Loucy (cell line): ENCODE results near the gene ZDHHC4.

Experiments used
- H2AFZ ChIP-seq: fragments of 200-600 bp; sonication (generic); 2 replicates; pipeline ENCODE4 v1.6.0; 2016; ENCODE audit warnings: antibody characterized with exemption, mild to moderate bottlenecking, low read length, moderate library complexity
- H3F3A ChIP-seq: fragments of 200-600 bp; 2 replicates; pipeline ENCODE4 v1.6.0; 2016; ENCODE audit warnings: antibody characterized with exemption, low read depth, mild to moderate bottlenecking
- H3K27me3 ChIP-seq: fragments of 200-600 bp; sonication (generic); 2 replicates; pipeline ENCODE4 v1.6.1; 2014; ENCODE audit warnings: low read length, mild to moderate bottlenecking; ENCODE audit not compliant: insufficient read depth, poor library complexity, severe bottlenecking
- H3K36me3 ChIP-seq: fragments of 200-600 bp; sonication (generic); 2 replicates; pipeline ENCODE4 v1.6.1; 2016; ENCODE audit warnings: low read length; ENCODE audit not compliant: insufficient read depth
- H3K4me1 ChIP-seq: fragments of 200-600 bp; sonication (generic); 2 replicates; pipeline ENCODE4 v1.5.1; 2014; ENCODE audit warnings: low read length, mild to moderate bottlenecking; ENCODE audit not compliant: insufficient read depth, poor library complexity, severe bottlenecking
- H3K4me2 ChIP-seq: fragments of 200-600 bp; sonication (generic); 2 replicates; pipeline ENCODE4 v1.6.0; 2014; ENCODE audit warnings: antibody characterized with exemption, low read length, low read depth, mild to moderate bottlenecking; ENCODE audit not compliant: poor library complexity, severe bottlenecking
- H3K4me3 ChIP-seq: fragments of 200-600 bp; sonication (generic); 2 replicates; pipeline ENCODE4 v1.5.1; 2014; ENCODE audit warnings: low read length, mild to moderate bottlenecking, mixed read lengths; ENCODE audit not compliant: poor library complexity, severe bottlenecking
- H3K79me2 ChIP-seq: fragments of 200-600 bp; sonication (generic); 2 replicates; pipeline ENCODE4 v1.6.1; 2014; ENCODE audit warnings: low read length; ENCODE audit not compliant: insufficient read depth
- H3K9ac ChIP-seq: fragments of 200-600 bp; sonication (generic); 2 replicates; pipeline ENCODE4 v1.6.0; 2014; ENCODE audit warnings: mild to moderate bottlenecking, low read depth, low read length, moderate library complexity; ENCODE audit not compliant: poor library complexity, severe bottlenecking
- H3K9me2 ChIP-seq: fragments of 200-600 bp; sonication (generic); replicated peaks from 2 replicates; pipeline ENCODE4 v1.6.1; 2016; ENCODE audit warnings: low read depth, low read length, mixed read lengths
- H3K9me3 ChIP-seq: fragments of 200-600 bp; sonication (generic); 2 replicates; pipeline ENCODE4 v1.6.1; 2014; ENCODE audit warnings: mild to moderate bottlenecking, antibody characterized with exemption, low read length, low read depth; ENCODE audit not compliant: insufficient read depth
- H4K20me1 ChIP-seq: fragments of 200-600 bp; sonication (generic); 2 replicates; pipeline ENCODE4 v1.6.0; 2014; ENCODE audit warnings: antibody characterized with exemption, low read length, mild to moderate bottlenecking; ENCODE audit not compliant: insufficient read depth, poor library complexity, severe bottlenecking
- CTCF ChIP-seq: fragments of 200-600 bp; sonication (generic); conservative IDR thresholded peaks from 2 replicates; pipeline ENCODE4 v1.5.1; 2014; ENCODE audit warnings: mild to moderate bottlenecking, antibody characterized with exemption, low read length
- EZH2phosphoT487 ChIP-seq: fragments of 200-600 bp; IDR thresholded peaks from 2 replicates; pipeline ENCODE4 v1.6.1; 2018; ENCODE audit warnings: antibody characterized with exemption, mild to moderate bottlenecking, moderate library complexity, borderline replicate concordance

ZDHHC4 gene

GRCh38 chr7:6562106-6562505 lies 15.1 kb upstream of the ZDHHC4 start:
- Histone ChIP-seq H3K4me2 (no peak overlapping the region), H3K27me3 (no peaks in the 10 kb centered on the region), H3K79me2 (no peaks in the 10 kb centered on the region), H3K9ac (no peak overlapping the region), H3K36me3 (no peaks in the 10 kb centered on the region), H3K4me3 (no peak overlapping the region), H3F3A (no peaks in the 10 kb centered on the region), H3K9me3 (no peaks in the 10 kb centered on the region), H4K20me1 (no peaks in the 10 kb centered on the region), H3K4me1 (no peaks in the 10 kb centered on the region), H2AFZ (no peak overlapping the region), H3K9me2 (no peaks in the 10 kb centered on the region)
- no peak for TF ChIP-seq EZH2phosphoT487
- no peak for TF ChIP-seq CTCF

- Histone ChIP-seq H3K9ac (no peak overlapping the region), H4K20me1 (no peaks in the 10 kb centered on the region), H2AFZ (no peak overlapping the region), H3K9me2 (no peaks in the 10 kb centered on the region), H3K9me3 (no peaks in the 10 kb centered on the region), H3K4me3 (no peak overlapping the region), H3K36me3 (no peaks in the 10 kb centered on the region), H3K4me1 (no peaks in the 10 kb centered on the region), H3K27me3 (no peaks in the 10 kb centered on the region), H3K79me2 (no peaks in the 10 kb centered on the region), H3K4me2 (no peak overlapping the region), H3F3A (no peaks in the 10 kb centered on the region)
- TF ChIP-seq EZH2phosphoT487 (no peak), CTCF (no peak)
Measured at GRCh38 chr7:6563936-6564770, 13.1 kb upstream of the ZDHHC4 start.

GRCh38 chr7:6565655-6566054 lies 11.6 kb upstream of the ZDHHC4 start:
- no peaks in the 10 kb centered on the region for H3K9me2 ChIP-seq
- H3K4me3 ChIP-seq, result no peak overlapping the region
- no peaks in the 10 kb centered on the region for H3K4me1 ChIP-seq
- H3K9ac ChIP-seq, result no peak overlapping the region
- H3K9me3 ChIP-seq, result no peaks in the 10 kb centered on the region
- no peaks in the 10 kb centered on the region for H3F3A ChIP-seq
- TF ChIP-seq EZH2phosphoT487, result no peak
- TF ChIP-seq CTCF, result no peak
- no peak overlapping the region for H3K4me2 ChIP-seq
- no peaks in the 10 kb centered on the region for H3K79me2 ChIP-seq
- H3K27me3 ChIP-seq, result no peaks in the 10 kb centered on the region
- H3K36me3 ChIP-seq, result no peaks in the 10 kb centered on the region
- H2AFZ ChIP-seq, result no peak overlapping the region
- no peaks in the 10 kb centered on the region for H4K20me1 ChIP-seq
